Body of pancreas (tissue), 4 donors: ENCODE measurements around the gene RAET1G. TPM values are rescaled to one million over a fixed set of nuclear protein-coding genes. Genes with fewer than 3 reads are reported as not detected.
"Not testable (repeated sequence)": the region's sequence is repeated elsewhere in the genome, so short reads cannot be mapped to it uniquely, and the experiment has no call there.

Experiments
- ATAC-seq: fragments of 150-250 bp; one replicate; pipeline ENCODE4 v1.9.1; 2016
- DNase-seq, 4 donors: peaks; one replicate each; pipeline ENCODE4 v3.0.0-alpha.2; 2019
- H3K27ac ChIP-seq, 4 donors: fragments of 200-600 bp; sonication (generic); 1 replicate in 3 of 4; 2 replicates in 1 of 4; pipeline versions ENCODE4 v1.5.1 to v1.6.1; 2016 to 2019; ENCODE audit warnings: mild to moderate bottlenecking in 1 of 4, mixed read lengths in 1 of 4, moderate library complexity in 1 of 4
- H3K27me3 ChIP-seq, 2 donors: fragments of 200-600 bp; sonication (generic); one replicate each; pipeline ENCODE4 v1.6.0; 2016; ENCODE audit warnings: mild to moderate bottlenecking in 1 of 2
- H3K36me3 ChIP-seq, 2 donors: fragments of 200-600 bp; sonication (generic); replicated peaks in 1 of 2; 2 replicates each; pipeline ENCODE4 v1.5.1; 2016; ENCODE audit warnings: low read depth in 2 of 2; ENCODE audit not compliant: insufficient read depth in 1 of 2
- H3K4me1 ChIP-seq: fragments of 200-600 bp; sonication (generic); one replicate; pipeline ENCODE4 v1.6.0; 2016
- H3K4me3 ChIP-seq, 2 donors: fragments of 200-600 bp; sonication (generic); 1 replicate in 1 of 2; 2 replicates in 1 of 2; pipeline ENCODE4 v1.5.1; 2016 to 2019
- H3K9me3 ChIP-seq, 3 donors: fragments of 200-600 bp; sonication (generic); 1 replicate in 2 of 3; 2 replicates in 1 of 3; pipeline ENCODE4 v1.5.1; 2016
- POLR2A ChIP-seq, 3 donors: fragments of 450-650 bp; IDR thresholded peaks; one replicate each; pipeline ENCODE4 v1.6.1; 2016; ENCODE audit warnings: antibody characterized with exemption in 3 of 3, mild to moderate bottlenecking in 2 of 3
- WGBS, 2 donors: methylation state at CpG; one replicate each; pipeline ENCODE4 v1.1.5; 2017; 5-methylcytosine and 5-hydroxymethylcytosine counted together
- intact Hi-C: fragments of 100-400 bp; cut with DNase I; formaldehyde crosslinking; loops from one replicate; pipeline ENCODE4 v1.15.1; 2023
- total RNA-seq, 2 donors: library from RNA; depleted of rRNA; stranded (reverse); fragments of >200 nt; gene quantifications; one replicate each; pipeline ENCODE4 v1.1.0, GENCODE V29; 2016
- TF ChIP-seq, protein P1 (sequence below), 7 experiments: fragments of 450-650 bp in 4 of 7; fragments of 200-600 bp in 3 of 7; sonication (generic) in 3 of 7; IDR thresholded peaks; one replicate each; pipeline ENCODE4 v1.5.1; 2016 to 2019; ENCODE audit warnings: antibody characterized with exemption in 7 of 7

Gene RAET1G
- total RNA-seq, 2 donors from 2014 or later = not detected

GRCh38 chr6:149938571-149939355 lies 15.8 kb upstream of the RAET1G start:
- ATAC-seq (no peak), DNase-seq (no peak)
- intact Hi-C loops = no loop called here
- no peaks in the 10 kb centered on the region for H3K9me3 ChIP-seq
- H3K4me1 ChIP-seq = peaks cover 23% of the 10 kb centered on the region
- 1% methylated on average over 21 to 58 of the region's 58 CpGs for WGBS, 2 donors
- H3K27me3 ChIP-seq = peaks cover 0 to 42% of the 10 kb centered on the region in 2 donors
- no peaks in the 10 kb centered on the region for H3K36me3 ChIP-seq
- no peak overlapping the region for H3K27ac ChIP-seq
- H3K4me3 ChIP-seq = no peak overlapping the region
- TF ChIP-seq, protein P1, sequence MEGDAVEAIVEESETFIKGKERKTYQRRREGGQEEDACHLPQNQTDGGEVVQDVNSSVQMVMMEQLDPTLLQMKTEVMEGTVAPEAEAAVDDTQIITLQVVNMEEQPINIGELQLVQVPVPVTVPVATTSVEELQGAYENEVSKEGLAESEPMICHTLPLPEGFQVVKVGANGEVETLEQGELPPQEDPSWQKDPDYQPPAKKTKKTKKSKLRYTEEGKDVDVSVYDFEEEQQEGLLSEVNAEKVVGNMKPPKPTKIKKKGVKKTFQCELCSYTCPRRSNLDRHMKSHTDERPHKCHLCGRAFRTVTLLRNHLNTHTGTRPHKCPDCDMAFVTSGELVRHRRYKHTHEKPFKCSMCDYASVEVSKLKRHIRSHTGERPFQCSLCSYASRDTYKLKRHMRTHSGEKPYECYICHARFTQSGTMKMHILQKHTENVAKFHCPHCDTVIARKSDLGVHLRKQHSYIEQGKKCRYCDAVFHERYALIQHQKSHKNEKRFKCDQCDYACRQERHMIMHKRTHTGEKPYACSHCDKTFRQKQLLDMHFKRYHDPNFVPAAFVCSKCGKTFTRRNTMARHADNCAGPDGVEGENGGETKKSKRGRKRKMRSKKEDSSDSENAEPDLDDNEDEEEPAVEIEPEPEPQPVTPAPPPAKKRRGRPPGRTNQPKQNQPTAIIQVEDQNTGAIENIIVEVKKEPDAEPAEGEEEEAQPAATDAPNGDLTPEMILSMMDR (IDR thresholded peaks at IDR 0.05) = no peak
- TF ChIP-seq POLR2A (IDR thresholded peaks at IDR 0.05) = no peak

DNA sequence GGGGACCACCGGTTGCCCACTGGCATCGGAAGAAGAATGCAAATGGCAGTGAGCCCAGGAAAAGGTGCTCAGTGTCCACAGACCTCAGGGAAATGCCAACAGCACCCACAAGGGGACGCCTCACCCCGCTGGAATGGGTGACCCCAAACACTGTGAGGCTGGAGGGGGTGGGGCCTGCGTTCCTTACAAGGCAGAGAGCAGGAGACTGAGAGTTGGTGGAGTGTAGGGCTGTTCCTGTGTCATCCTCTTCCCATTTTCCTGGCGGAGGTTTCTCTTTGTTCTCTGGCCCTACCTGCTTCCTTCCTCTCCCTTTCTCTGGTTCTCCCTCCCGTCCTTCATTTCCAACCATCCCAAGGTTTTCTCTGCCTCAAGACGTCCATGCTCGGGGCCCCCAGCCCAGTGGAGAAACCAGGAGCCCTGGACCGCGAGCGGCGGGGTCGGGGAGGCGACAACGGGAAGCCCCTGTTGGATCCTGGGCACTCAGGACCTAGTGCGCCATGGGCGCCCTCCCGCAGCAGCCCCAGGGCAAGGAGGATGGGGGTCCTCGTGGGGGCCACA lies 15.2 kb upstream of the RAET1G start:
- H3K27ac ChIP-seq, H3K9me3 ChIP-seq, intact Hi-C loops, H3K36me3 ChIP-seq, ATAC-seq, H3K4me3 ChIP-seq, DNase-seq: not testable (repeated sequence)
- 2 to 4% methylated on average over 14 to 16 of the region's 20 CpGs for WGBS, 2 donors
- Histone ChIP-seq H3K27me3 (peaks cover 0 to 42% of the 10 kb centered on the region in 2 donors), H3K4me1 (peaks cover 23% of the 10 kb centered on the region)

- H3K4me3 ChIP-seq = no peak overlapping the region
- intact Hi-C loops = no loop called here
- ATAC-seq = no peak
- H3K36me3 ChIP-seq = no peaks in the 10 kb centered on the region
- H3K27ac ChIP-seq = no peak overlapping the region
- H3K9me3 ChIP-seq = no peaks in the 10 kb centered on the region
- no peak for DNase-seq
- 40 to 55% methylated on average over 2 of the region's 2 CpGs for WGBS, 2 donors
- TF ChIP-seq POLR2A (IDR thresholded peaks at IDR 0.05) = no peak
- TF ChIP-seq, protein P1 (IDR thresholded peaks at IDR 0.05) = no peak
- H3K27me3 ChIP-seq = peaks cover 0 to 42% of the 10 kb centered on the region in 2 donors
- peaks cover 16% of the 10 kb centered on the region for H3K4me1 ChIP-seq
Measured at GRCh38 chr6:149936743-149937142, 13.8 kb upstream of the RAET1G start.

DNA sequence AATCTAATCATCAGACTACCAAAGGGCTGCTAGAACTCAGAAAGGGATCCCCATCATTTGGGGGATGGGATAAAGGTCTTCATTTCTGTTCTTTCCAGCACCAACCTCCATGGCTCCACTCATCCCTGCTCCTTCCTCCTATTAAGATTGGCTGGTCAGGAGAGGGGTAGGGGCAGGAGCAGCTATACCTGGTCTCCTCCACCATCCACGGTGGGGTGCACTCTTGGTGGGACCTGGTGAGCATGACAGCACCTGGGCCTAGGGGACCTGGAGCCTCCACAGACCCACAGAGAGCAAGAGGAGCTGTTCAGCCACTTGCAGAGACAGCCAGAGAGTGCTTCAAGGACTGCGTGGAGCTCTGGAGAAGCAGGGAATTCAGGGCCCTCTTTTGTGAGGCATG lies 12.7 kb upstream of the RAET1G start:
- H3K4me3 ChIP-seq = no peak overlapping the region
- peaks cover 13% of the 10 kb centered on the region for H3K4me1 ChIP-seq
- no peak for DNase-seq
- intact Hi-C loops = no loop called here
- H3K27ac ChIP-seq = no peak overlapping the region
- no peak for TF ChIP-seq POLR2A (IDR thresholded peaks at IDR 0.05)
- peaks cover 0 to 42% of the 10 kb centered on the region in 2 donors for H3K27me3 ChIP-seq
- WGBS, 2 donors = 27 to 60% methylated on average over 1 to 2 of the region's 2 CpGs
- ATAC-seq = no peak
- H3K36me3 ChIP-seq = no peaks in the 10 kb centered on the region
- no peaks in the 10 kb centered on the region for H3K9me3 ChIP-seq

DNA sequence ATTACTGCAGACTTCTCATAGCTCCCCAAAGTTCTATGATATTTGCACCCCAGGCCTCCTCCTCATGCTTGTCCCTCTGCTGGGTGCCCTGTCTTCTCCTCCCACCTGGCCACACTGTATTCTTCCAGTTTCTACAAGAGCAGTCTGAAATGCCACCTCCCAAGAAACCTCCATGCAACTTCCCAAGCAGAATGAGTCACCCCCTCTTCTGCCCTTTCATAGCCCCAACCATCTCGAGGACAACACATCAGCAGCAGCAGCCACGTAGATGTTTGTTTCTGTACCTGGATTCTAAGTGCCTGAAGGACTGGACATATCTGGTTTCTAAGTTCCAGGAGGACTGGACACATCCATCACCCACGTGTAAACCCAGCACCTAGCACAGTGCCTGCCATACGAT lies 12.3 kb upstream of the RAET1G start:
- Histone ChIP-seq H3K36me3 (no peaks in the 10 kb centered on the region), H3K4me3 (no peak overlapping the region), H3K4me1 (peaks cover 13% of the 10 kb centered on the region), H3K27ac (no peak overlapping the region), H3K27me3 (peaks cover 0 to 40% of the 10 kb centered on the region in 2 donors), H3K9me3 (no peaks in the 10 kb centered on the region)
- DNase-seq (no peak), ATAC-seq (no peak)
- no peak for TF ChIP-seq POLR2A (IDR thresholded peaks at IDR 0.05)
- TF ChIP-seq, protein P1 (IDR thresholded peaks at IDR 0.05) = no peak
- intact Hi-C loops = no loop called here
- WGBS, 2 donors = 44 to 45% methylated on average over 4 of the region's 4 CpGs
